Measurements from ENCODE around the gene TH.
"Not testable (repeated sequence)": the region's sequence is repeated elsewhere in the genome, so short reads cannot be mapped to it uniquely, and the experiment has no call there.

TH gene

GRCh38 chr11:2194877-2195755, 23.5 kb upstream of the TH start:
- peak; percentile 64 for DNase-seq

GRCh38 chr11:2193888-2194595, 22.4 kb upstream of the TH start:
- not testable (repeated sequence) for DNase-seq

- no peak for DNase-seq
Observed at GRCh38 chr11:2193099-2193887, 21.7 kb upstream of the TH start.

DNA sequence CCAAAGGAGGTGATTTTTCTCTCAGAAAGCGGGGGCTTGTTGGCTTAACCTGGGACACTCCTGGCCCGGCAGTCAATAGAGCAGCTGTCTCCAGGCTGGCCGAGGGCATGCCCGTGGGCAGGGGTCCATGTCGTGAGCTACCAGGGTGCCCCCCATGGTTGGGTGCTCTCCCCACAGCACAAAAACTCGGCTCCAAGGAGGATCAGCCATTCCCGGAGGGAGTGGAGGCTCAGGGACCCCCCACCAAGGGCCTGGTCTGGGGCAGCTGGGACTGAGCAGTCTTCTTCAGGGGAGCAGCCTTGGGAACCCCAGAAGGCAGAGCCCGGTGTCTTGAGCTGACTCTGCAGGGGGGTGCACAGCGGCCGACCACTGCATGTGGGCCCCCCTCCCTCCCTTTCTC, 20.8 kb upstream of the TH start:
- DNase-seq: no peak

DNA sequence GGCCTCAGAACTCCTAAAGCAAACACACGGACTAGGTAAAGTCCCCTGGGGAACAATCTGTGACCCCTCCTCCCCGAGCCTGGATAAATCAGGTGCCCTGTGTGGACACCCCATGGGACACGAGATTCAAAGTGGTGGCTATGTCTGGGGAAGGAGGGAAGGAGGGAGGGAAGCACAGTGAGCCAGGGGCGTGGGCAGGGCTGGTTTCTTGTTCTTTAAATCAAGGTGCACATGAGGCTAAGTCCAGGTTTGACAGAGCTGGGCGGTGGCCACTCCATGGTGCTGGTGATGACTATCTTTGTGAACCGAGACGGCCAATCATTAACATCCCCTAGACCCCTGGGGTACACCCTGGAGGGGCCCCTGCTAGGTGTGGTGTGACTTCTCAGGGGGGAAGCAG, 20.3 kb upstream of the TH start:
- no peak for DNase-seq

DNA sequence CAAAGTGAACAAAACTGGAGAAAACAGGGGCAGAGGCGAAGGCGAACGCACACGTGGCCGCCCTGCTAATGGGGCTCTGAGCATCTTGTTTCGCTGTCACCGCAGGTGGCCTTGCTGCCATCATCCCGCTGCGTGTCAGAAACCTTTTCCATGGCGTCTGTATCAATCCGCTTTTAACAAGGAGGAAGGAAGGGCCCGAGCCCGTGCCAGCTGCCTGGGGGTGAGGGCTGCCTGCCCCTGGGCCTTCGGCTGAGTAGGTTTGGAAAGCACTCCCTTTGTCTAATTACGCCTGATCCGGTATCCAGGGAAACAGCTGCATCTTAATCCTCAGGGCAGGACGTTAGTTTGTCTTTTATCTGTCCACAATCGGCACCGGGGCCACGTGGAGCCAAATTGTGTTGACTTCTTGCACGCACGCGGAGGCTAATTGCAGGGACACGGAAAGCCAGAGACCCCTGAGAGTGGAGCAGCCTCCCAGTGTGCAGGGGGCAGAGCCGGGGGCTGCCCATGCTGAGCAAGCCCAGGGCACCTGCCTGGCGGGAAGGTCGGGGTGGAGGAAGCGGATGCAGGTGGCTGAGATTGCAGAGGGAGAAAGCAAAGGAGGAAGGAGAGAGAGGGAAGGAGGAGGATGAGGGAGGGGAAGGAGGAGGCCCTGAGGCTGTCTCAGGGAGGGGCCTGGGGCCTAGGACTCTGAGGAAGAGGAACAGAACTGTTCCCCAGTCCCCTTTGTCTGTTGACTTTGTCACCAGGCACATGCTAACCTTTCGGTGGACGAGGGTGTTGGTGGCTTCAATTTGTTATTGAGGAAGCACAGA, 19.2 kb upstream of the TH start:
- no peak for DNase-seq

- no peak for DNase-seq
Observed at GRCh38 chr11:2189938-2190656, 18.5 kb upstream of the TH start.

- DNase-seq: no peak
Observed at GRCh38 chr11:2188745-2189144, 17.1 kb upstream of the TH start.

GRCh38 chr11:2187280-2187707, 15.7 kb upstream of the TH start:
- DNase-seq: no peak

DNA sequence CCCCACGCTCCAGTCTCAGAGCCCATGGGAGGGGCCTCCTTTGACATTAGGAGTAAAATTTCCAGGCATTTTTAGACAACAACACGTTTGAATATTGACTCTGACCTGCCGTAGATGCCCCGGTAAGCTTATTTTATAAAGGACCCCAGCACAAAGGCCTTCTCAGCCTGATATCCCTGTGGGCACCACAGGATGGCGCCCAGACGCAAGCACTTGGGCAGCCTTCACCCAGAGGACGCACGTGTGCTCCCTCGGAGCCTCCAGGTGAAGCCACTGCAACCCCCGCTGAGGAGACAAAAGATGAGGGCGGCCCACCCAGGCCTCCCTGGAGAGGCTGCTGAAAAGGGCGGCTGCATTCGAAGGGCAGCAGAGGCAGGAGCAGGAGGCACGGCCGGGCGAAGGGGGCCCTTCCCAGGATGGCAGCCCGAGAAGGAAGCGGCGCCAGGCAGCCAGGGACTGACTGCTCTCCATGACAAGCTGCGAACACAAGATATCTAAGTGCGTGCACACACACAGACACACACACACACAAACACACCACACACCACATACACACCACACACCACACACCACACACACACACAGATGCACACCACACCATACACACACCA, 15.2 kb upstream of the TH start:
- DNase-seq: peak; percentile 54

DNA sequence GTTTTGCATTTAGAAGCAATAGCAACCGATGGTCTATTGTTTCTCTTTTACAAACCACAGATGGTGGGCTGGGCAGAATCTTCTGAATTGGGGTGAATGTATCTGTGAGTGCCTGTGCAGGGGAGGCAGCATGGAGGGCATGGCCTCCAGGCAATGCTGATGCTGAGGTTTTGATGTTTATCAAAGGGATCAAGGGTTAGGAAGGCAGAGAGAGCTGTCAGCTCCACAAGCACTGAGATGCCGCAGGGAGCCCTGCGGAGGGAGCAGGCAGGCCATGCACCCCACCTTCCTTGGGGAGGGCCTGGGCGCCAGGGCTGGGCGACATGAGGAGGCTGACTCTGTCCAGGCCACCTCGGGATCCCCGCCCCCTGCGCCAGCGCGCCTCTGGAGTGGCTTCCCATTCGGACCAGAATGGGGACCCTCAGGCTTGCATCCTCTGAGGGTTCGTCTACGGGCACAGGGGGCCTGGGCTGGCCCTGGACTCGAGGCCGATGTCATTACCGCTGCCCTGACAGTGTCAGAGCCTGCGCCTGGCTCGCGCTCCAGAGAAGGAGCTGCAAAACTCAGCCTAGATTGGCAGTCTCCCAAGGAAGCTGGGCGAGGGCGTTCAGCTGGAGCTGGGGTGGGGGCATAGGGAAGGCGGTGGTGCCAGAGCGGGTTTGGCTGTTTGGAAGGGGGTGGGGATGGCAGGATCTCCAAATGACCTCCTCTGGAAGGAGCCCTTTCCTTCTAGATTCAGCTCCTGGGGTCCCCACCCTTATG, 13.9 kb upstream of the TH start:
- no peak for DNase-seq

DNA sequence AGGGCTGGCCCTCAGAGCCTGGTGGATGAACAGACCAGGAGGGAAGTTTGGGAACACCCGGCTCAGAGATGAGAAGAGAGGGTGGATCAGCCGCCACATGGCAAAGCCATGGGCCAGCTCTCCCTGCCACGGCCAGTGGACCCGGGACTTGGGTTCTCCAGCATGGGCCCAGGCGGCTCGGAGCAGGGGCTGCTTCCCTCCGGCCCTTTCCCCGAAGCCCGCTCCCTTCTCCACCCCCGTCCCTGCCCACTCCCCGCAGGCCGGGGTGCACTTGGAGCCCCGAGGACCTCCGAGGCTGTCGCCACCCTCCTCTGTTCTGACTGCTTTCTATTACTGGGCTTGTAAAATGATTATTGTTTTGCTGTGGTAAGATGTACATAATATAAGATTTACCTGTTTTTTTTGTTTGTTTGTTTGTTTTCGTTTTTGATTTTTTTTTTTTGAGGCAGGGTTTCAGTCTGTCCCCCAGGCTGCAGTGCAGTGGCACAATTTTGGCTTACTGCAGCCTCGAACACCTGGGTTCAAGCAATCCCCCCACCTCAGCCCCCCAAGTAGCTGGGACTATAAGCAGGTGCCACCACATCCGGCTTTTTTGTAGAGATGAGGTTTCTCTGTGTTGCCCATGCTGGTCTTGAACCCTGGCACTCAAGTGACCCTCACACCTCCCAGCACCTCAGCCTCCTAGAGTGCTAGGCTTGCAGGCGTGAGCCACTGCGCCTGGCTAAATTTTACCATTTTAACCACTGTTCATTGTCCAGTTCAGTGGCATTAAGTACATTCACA, 11.3 kb upstream of the TH start:
- no peak for DNase-seq

DNA sequence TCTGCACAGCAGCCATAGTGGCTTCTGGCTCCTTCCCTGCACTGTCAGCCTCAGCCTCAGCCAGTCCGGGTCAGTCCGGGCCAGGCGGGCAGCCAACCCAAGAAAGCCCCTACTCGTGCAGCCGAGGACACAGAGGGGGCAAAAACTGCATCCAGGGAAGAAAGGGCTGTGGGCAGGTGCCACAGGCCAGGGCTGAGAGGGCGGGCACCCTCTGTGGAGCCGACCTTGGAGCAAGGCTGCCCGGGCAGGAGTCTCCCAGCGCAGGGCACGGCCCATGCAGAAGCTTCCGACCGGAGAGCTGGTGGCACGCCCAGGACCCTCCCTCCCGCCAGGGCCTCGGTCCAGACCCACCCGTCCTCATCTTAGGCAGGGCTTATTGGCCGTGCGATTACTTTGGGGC, 10.5 kb upstream of the TH start:
- DNase-seq: no peak

GRCh38 chr11:2180789-2181370, 9.3 kb upstream of the TH start:
- no peak for DNase-seq

- DNase-seq: no peak
Observed at GRCh38 chr11:2180347-2180746, 8.7 kb upstream of the TH start.

- no peak for DNase-seq
Observed at GRCh38 chr11:2179516-2179915, 7.9 kb upstream of the TH start.

DNA sequence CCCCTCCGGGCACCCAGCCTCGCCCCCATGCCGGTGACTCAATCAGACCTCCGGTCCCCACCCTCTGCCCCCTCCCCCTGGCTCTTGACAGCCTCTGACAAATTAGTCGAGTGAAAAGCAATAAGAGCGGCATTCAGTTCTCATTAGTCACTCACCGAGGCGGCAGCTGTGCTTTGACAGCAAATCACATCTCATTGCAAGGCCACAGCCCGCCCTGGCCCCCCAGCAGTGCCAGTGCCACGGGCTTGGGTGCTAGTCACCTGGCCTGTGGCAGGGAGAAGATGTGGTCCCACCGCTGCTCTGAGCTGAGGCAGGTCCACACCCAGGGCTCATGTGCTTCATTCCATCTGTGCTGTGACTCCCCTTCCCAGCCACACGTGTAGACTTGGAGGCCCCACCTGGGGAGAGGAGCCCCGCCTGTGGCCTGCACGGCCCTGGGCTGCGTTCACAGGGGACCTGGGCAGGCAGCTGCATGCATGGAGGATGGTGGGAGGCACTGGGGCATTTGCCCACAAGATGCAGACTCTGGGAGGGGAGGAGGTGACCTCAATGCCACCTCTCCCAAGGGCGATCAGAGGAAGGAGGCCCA, 7.4 kb upstream of the TH start:
- no peak for DNase-seq

GRCh38 chr11:2178055-2178773, 6.6 kb upstream of the TH start:
- DNase-seq: not testable (repeated sequence)

Data from stimulated activated CD4-positive, alpha-beta T cell treated with anti-CD3 and anti-CD28 coated beads, Interleukin-4, amount 100 ng/mL, for 1 hour (primary cell).